Calu3 (cell line): Measurements from ENCODE around the gene ARID3C. TPM values are rescaled to one million over a fixed set of nuclear protein-coding genes. Genes with fewer than 3 reads are reported as not detected.

Experiments
- BruUV-seq: library from RNA; stranded (reverse); fragments of 400-500 nt; replicated peaks from 2 replicates; lab custom pipeline; 2021; lab: Mats Ljungman, UMichigan
- CTCF ChIA-PET: fragments of 300-600 bp; sonication (Branson Sonifier 250); formaldehyde crosslinking; loops from one replicate; lab custom pipeline; 2022; ENCODE audit warnings: antibody characterized with exemption; lab: Charles Lee
- DNase-seq: peaks from one replicate; pipeline ENCODE4 v3.0.0; 2022
- H3K27ac Mint-ChIP-seq: one replicate; pipeline ENCODE4 v1.8.0; 2022; ENCODE audit warnings: mixed read lengths; ENCODE audit not compliant: unreplicated experiment
- H3K27me3 Mint-ChIP-seq: one replicate; pipeline ENCODE4 v1.8.0; 2022; ENCODE audit warnings: mixed read lengths; ENCODE audit not compliant: unreplicated experiment
- H3K36me3 Mint-ChIP-seq: one replicate; pipeline ENCODE4 v1.8.0; 2022; ENCODE audit warnings: mild to moderate bottlenecking, moderate library complexity, mixed read lengths; ENCODE audit not compliant: insufficient read depth, unreplicated experiment
- H3K4me1 Mint-ChIP-seq: one replicate; pipeline ENCODE4 v1.8.0; 2022; ENCODE audit warnings: mild to moderate bottlenecking, low read depth, mixed read lengths; ENCODE audit not compliant: unreplicated experiment
- H3K4me3 Mint-ChIP-seq: one replicate; pipeline ENCODE4 v1.8.0; 2022; ENCODE audit warnings: mild to moderate bottlenecking, low read depth, moderate library complexity, mixed read lengths; ENCODE audit not compliant: unreplicated experiment
- H3K9me3 Mint-ChIP-seq: one replicate; pipeline ENCODE4 v1.8.0; 2022; ENCODE audit warnings: low read depth, mixed read lengths; ENCODE audit not compliant: unreplicated experiment
- intact Hi-C: fragments of 100-400 bp; cut with micrococcal nuclease; formaldehyde crosslinking; loops from one replicate; pipeline ENCODE4 v1.10.0; 2022; ENCODE audit not compliant: unreplicated experiment
- total RNA-seq: library from RNA; stranded (reverse); gene quantifications from 2 replicates; pipeline ENCODE4 v1.2.3, GENCODE V29; 2022
- TF ChIP-seq, protein P1 (sequence below): fragments of 200-600 bp; IDR thresholded peaks from one replicate; pipeline ENCODE4 v1.8.0; 2022; ENCODE audit warnings: antibody characterized with exemption; ENCODE audit not compliant: unreplicated experiment

Gene ARID3C
- total RNA-seq, 1 experiment from 2014 or later = not detected

DNA sequence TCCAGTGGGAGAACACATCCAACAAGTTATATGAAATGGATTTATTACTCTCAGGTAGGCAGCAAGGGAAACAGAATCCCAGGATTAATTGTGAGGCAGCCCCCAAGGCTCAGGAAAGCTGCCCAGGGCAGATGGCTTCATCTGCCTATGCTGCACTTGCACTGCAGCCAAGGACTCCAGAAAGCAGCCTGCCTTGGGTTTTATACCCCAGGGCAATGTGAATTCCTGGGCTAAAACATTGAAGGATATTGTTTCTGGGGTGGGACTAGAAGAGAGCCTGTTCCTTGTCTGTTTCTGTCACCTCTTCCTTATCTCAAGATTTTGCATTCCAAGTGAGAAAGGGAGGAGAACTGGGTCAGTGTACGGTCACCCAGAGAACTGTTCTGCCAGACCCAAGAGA, 42.4 kb upstream of the ARID3C start:
- H3K27ac Mint-ChIP-seq = no peak overlapping the region
- no TSS peak for BruUV-seq
- H3K4me3 Mint-ChIP-seq = no peak overlapping the region
- intact Hi-C loops = no loop called here
- H3K27me3 Mint-ChIP-seq = peaks cover 12% of the 10 kb centered on the region
- TF ChIP-seq, protein P1, sequence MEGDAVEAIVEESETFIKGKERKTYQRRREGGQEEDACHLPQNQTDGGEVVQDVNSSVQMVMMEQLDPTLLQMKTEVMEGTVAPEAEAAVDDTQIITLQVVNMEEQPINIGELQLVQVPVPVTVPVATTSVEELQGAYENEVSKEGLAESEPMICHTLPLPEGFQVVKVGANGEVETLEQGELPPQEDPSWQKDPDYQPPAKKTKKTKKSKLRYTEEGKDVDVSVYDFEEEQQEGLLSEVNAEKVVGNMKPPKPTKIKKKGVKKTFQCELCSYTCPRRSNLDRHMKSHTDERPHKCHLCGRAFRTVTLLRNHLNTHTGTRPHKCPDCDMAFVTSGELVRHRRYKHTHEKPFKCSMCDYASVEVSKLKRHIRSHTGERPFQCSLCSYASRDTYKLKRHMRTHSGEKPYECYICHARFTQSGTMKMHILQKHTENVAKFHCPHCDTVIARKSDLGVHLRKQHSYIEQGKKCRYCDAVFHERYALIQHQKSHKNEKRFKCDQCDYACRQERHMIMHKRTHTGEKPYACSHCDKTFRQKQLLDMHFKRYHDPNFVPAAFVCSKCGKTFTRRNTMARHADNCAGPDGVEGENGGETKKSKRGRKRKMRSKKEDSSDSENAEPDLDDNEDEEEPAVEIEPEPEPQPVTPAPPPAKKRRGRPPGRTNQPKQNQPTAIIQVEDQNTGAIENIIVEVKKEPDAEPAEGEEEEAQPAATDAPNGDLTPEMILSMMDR = no peak
- no peaks in the 10 kb centered on the region for H3K4me1 Mint-ChIP-seq
- DNase-seq = no peak
- CTCF ChIA-PET = no interaction called here
- H3K36me3 Mint-ChIP-seq = no peaks in the 10 kb centered on the region
- no peaks in the 10 kb centered on the region for H3K9me3 Mint-ChIP-seq

DNA sequence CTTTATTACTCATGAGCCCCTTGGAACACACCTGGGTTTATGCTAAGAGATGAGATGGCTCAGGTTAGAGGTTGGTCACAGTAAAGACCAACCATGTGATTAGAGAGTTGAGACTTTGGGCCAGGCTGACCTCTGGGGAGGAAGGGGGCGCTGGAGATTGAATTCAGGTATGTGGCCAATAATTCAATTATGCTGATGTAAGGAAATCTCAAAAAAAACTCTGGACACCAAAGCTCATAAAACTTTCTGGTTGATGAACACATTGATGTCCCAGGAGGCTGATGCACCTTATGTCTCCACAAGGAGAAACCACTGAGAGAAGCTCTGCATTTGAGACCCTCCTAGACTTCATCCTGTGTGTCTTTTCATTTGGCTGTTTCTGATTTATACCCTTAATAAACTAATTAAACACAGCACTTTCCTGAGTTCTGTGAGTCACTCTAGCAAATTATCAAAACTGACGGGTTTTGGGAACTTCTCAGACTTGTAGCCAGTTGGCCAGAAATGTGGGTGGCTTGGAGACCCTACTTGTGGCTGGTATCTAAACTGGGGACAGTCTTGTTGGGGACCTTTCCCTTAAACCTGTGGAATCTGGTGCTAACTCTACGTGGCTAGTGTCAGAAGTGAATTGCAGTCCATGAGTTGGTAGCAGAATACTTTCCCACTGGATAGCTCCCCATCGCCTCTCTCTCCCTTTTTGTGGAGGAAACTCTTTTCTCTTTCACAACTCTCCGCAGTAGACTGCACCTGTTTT, 41.1 kb upstream of the ARID3C start:
- DNase-seq = no peak
- H3K9me3 Mint-ChIP-seq = no peaks in the 10 kb centered on the region
- peaks cover 12% of the 10 kb centered on the region for H3K27me3 Mint-ChIP-seq
- no peaks in the 10 kb centered on the region for H3K4me1 Mint-ChIP-seq
- no peak overlapping the region for H3K4me3 Mint-ChIP-seq
- intact Hi-C loops = no loop called here
- TF ChIP-seq, protein P1 = no peak
- CTCF ChIA-PET = no interaction called here
- no peak overlapping the region for H3K27ac Mint-ChIP-seq
- BruUV-seq = no TSS peak
- H3K36me3 Mint-ChIP-seq = peaks cover 10% of the 10 kb centered on the region

DNA sequence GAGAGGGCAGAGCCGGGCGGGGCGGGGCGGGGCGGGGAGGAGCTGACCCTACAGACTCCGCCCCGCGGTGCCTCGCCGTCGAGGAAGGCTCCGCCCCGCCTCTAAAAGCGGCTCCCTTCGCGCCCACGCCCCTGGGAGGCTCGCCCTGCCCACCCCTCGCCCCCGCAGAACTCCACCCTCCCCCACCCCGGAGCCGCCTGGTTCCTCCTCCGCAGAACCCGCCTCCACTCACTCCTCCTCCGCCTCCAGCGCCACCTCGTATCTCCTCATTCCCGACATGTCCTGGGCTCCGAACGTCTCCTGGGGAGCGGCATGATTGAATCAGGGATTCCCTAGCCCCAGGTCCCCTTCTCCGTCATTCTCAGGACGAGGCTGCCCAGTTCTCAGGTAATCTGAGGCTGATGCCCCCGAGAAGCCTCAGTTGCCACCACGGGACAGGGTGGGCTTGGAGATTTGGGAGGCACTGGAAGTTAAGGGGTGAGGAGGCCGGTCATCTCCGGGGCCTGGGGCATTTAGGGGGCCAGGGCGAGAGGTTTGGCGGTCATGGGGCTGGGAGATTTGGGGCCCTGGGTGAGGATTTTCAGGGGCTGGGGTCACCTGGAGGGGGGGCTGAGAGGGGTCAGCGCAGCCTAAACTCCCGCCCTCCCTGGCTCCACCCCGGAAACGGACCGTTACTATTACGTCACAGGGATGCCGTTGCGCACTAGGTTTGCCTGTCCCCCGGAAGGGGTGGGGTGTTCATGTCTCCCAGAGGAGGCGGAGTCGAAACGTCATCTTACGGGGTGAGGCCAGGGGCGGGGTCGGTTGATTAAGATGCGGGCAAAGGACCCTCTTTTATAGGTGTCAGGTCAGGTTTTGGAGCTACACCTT, 36.8 kb upstream of the ARID3C start:
- TSS peak; percentile 69 for BruUV-seq
- intact Hi-C loops = no loop called here

DNA sequence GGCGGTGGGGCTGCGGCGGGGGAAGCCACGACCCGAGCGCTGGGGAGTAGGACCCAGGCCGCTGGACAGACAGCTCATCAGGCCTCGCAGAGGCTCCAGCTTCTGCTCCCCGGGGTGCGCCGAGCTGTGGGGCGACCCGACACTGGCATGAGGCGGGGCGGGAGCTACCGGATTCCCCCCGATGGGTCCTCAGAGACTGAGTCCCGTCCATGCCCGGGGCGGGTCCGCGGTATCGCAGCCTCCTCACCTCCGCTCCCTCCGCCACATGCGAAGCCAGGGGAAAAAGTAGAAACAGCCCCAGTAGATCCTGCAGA, 36.2 kb upstream of the ARID3C start:
- intact Hi-C loops = no loop called here

More for the DNA sequence above, 36.8 kb upstream of the ARID3C start:
- peak; percentile 78 for DNase-seq
- peaks cover 12% of the 10 kb centered on the region for H3K27me3 Mint-ChIP-seq
- no peaks in the 10 kb centered on the region for H3K9me3 Mint-ChIP-seq
- H3K36me3 Mint-ChIP-seq = peaks cover 15% of the 10 kb centered on the region
- TF ChIP-seq, protein P1 = no peak
- H3K27ac Mint-ChIP-seq = peak overlapping the region; percentile 82
- H3K4me1 Mint-ChIP-seq = no peaks in the 10 kb centered on the region
- peak overlapping the region; percentile 68 for H3K4me3 Mint-ChIP-seq
- CTCF ChIA-PET = interaction anchor here (0.6 to 1.0 kb wide), 4 partner anchors 13 to 982 kb away, joined by 3 to 7 read pairs (median 5); partner anchors contain the start of genes GALT and IL11RA

More for the DNA sequence above, 36.2 kb upstream of the ARID3C start:
- no peak for DNase-seq
- Mint-ChIP-seq H3K4me3 (peak overlapping the region; percentile 68), H3K27ac (no peak overlapping the region), H3K9me3 (no peaks in the 10 kb centered on the region), H3K27me3 (peaks cover 12% of the 10 kb centered on the region), H3K36me3 (peaks cover 15% of the 10 kb centered on the region), H3K4me1 (no peaks in the 10 kb centered on the region)
- BruUV-seq = no TSS peak
- TF ChIP-seq, protein P1 = no peak
- CTCF ChIA-PET = interaction anchor here (0.6 to 1.0 kb wide), 4 partner anchors 13 to 983 kb away, joined by 3 to 7 read pairs (median 5); partner anchors contain the start of genes GALT and IL11RA
